ENCODE data around the gene AHI1.

DNA sequence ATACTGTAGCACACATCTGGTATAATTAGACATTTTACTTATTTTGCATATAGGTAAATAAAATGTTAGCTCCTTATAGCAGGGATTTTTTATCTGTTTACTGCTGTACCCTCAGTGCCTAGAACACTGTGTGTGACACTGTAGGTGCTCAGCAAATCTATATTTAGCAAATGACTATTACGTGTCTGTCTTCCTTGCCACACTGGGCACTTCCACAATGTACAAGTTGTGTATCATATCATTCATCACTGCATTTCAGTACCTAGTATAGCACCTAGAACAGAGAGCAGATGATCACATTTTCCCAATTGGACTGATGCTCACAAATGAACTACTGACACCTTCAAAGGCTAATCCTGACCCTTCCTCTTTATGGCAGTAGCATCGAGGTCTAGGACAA is 200.8 kb downstream of the AHI1 start:
- TF ChIP-seq, protein P1, sequence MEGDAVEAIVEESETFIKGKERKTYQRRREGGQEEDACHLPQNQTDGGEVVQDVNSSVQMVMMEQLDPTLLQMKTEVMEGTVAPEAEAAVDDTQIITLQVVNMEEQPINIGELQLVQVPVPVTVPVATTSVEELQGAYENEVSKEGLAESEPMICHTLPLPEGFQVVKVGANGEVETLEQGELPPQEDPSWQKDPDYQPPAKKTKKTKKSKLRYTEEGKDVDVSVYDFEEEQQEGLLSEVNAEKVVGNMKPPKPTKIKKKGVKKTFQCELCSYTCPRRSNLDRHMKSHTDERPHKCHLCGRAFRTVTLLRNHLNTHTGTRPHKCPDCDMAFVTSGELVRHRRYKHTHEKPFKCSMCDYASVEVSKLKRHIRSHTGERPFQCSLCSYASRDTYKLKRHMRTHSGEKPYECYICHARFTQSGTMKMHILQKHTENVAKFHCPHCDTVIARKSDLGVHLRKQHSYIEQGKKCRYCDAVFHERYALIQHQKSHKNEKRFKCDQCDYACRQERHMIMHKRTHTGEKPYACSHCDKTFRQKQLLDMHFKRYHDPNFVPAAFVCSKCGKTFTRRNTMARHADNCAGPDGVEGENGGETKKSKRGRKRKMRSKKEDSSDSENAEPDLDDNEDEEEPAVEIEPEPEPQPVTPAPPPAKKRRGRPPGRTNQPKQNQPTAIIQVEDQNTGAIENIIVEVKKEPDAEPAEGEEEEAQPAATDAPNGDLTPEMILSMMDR (IDR thresholded peaks at IDR 0.05; ENCODE audit: low read depth, low read length): no peak
- no peak for TF ChIP-seq EZH2phosphoT487 (IDR thresholded peaks at IDR 0.05; ENCODE audit: low read depth)

Measured in OCI-LY3 (cell line).